ENCODE results near the gene ARAP1. TPM values are rescaled to one million over a fixed set of nuclear protein-coding genes. Genes with fewer than 3 reads are reported as not detected.

ARAP1 gene
- total RNA-seq, 1 donor from 2014 or later: 17.6 TPM

GRCh38 chr11:72648384-72649136 lies 103.6 kb downstream of the ARAP1 start:
- H3K4me1 ChIP-seq: peaks cover 11% of the 10 kb centered on the region
- H3K9ac ChIP-seq: no peak overlapping the region
- no peaks in the 10 kb centered on the region for H3K9me3 ChIP-seq (ENCODE audit: low read depth)
- no peak overlapping the region for H3K4me3 ChIP-seq
- Mint-ChIP-seq H3K4me3 (no peak overlapping the region), H3K4me1 (peaks cover 31% of the 10 kb centered on the region), H3K27ac (peak overlapping the region; percentile 84), H3K36me3 (no peaks in the 10 kb centered on the region), H3K27me3 (ENCODE audit: insufficient read depth, low read depth) (peaks cover 5% of the 10 kb centered on the region), H3K9me3 (no peaks in the 10 kb centered on the region)
- no peaks in the 10 kb centered on the region for H3K79me2 ChIP-seq (ENCODE audit: low read depth)
- no peak overlapping the region for H3K27ac ChIP-seq
- no peak for DNase-seq (ENCODE audit: low spot score)
- H3K36me3 ChIP-seq: no peaks in the 10 kb centered on the region
- peaks cover 8% of the 10 kb centered on the region for H3K27me3 ChIP-seq
- peaks cover 9% of the 10 kb centered on the region for H3F3A ChIP-seq (ENCODE audit: low read depth)
- no peak overlapping the region for H3K4me2 ChIP-seq
- TF ChIP-seq EZH2phosphoT487 (IDR thresholded peaks at IDR 0.05) (no peak), EZH2 (IDR thresholded peaks at IDR 0.05) (no peak)
- TF ChIP-seq, protein P1, sequence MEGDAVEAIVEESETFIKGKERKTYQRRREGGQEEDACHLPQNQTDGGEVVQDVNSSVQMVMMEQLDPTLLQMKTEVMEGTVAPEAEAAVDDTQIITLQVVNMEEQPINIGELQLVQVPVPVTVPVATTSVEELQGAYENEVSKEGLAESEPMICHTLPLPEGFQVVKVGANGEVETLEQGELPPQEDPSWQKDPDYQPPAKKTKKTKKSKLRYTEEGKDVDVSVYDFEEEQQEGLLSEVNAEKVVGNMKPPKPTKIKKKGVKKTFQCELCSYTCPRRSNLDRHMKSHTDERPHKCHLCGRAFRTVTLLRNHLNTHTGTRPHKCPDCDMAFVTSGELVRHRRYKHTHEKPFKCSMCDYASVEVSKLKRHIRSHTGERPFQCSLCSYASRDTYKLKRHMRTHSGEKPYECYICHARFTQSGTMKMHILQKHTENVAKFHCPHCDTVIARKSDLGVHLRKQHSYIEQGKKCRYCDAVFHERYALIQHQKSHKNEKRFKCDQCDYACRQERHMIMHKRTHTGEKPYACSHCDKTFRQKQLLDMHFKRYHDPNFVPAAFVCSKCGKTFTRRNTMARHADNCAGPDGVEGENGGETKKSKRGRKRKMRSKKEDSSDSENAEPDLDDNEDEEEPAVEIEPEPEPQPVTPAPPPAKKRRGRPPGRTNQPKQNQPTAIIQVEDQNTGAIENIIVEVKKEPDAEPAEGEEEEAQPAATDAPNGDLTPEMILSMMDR (IDR thresholded peaks at IDR 0.05): no peak
- no peak overlapping the region for H2AFZ ChIP-seq (replicated peaks)
- peaks cover 1% of the 10 kb centered on the region for H4K20me1 ChIP-seq (ENCODE audit: low read depth)

DNA sequence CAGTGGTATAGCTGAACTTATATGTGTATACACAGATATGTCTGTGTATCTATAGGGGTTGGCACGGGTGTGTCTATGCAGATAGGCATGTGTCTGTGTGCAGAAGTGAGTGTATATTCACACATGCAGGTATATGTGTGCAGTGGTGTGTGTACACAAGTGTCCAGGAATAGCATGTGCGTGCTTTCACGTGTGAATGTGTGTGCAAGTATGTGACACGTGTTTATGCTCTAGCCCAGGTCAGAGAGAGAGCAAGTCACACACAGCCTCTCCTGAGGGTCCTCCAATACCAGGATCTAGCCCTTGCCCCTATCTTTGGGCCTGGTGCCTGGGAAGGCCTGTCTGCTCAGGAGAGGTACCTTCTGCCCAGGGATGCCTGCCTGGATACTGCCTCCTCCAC lies 104.3 kb downstream of the ARAP1 start:
- H3K27ac Mint-ChIP-seq: peak overlapping the region; percentile 6
- no peak for DNase-seq (ENCODE audit: low spot score)

GRCh38 chr11:72646472-72646871 lies 105.7 kb downstream of the ARAP1 start:
- Histone ChIP-seq H3K79me2 (ENCODE audit: low read depth) (no peaks in the 10 kb centered on the region), H3K4me1 (peaks cover 4% of the 10 kb centered on the region)
- no peak overlapping the region for H3K4me3 Mint-ChIP-seq

More for the DNA sequence above, 104.3 kb downstream of the ARAP1 start:
- H3K27me3 ChIP-seq: peaks cover 15% of the 10 kb centered on the region
- H3K36me3 ChIP-seq: no peaks in the 10 kb centered on the region
- H3F3A ChIP-seq (ENCODE audit: low read depth): peaks cover 5% of the 10 kb centered on the region
- no peak overlapping the region for H3K9ac ChIP-seq
- no peaks in the 10 kb centered on the region for H3K9me3 ChIP-seq (ENCODE audit: low read depth)
- H3K79me2 ChIP-seq (ENCODE audit: low read depth): no peaks in the 10 kb centered on the region
- no peak overlapping the region for H3K4me2 ChIP-seq
- H3K4me3 ChIP-seq: no peak overlapping the region
- H2AFZ ChIP-seq (replicated peaks): no peak overlapping the region
- Mint-ChIP-seq H3K4me3 (no peak overlapping the region), H3K36me3 (no peaks in the 10 kb centered on the region), H3K4me1 (peaks cover 25% of the 10 kb centered on the region), H3K27me3 (ENCODE audit: insufficient read depth, low read depth) (peaks cover 5% of the 10 kb centered on the region), H3K9me3 (no peaks in the 10 kb centered on the region)
- peaks cover 5% of the 10 kb centered on the region for H3K4me1 ChIP-seq
- no peak overlapping the region for H3K27ac ChIP-seq
- peaks cover 5% of the 10 kb centered on the region for H4K20me1 ChIP-seq (ENCODE audit: low read depth)
- TF ChIP-seq EZH2 (IDR thresholded peaks at IDR 0.05) (no peak), EZH2phosphoT487 (IDR thresholded peaks at IDR 0.05) (no peak)
- TF ChIP-seq, protein P1 (IDR thresholded peaks at IDR 0.05): no peak

More at GRCh38 chr11:72646472-72646871, 105.7 kb downstream of the ARAP1 start:
- no peaks in the 10 kb centered on the region for H3K9me3 ChIP-seq (ENCODE audit: low read depth)
- peak overlapping the region; percentile 27 for H3K27ac Mint-ChIP-seq
- H2AFZ ChIP-seq (replicated peaks): no peak overlapping the region
- peaks cover 29% of the 10 kb centered on the region for H3K27me3 ChIP-seq
- H3K27ac ChIP-seq: no peak overlapping the region
- no peaks in the 10 kb centered on the region for H3K36me3 Mint-ChIP-seq
- DNase-seq (ENCODE audit: low spot score): no peak
- no peak for TF ChIP-seq EZH2 (IDR thresholded peaks at IDR 0.05)
- no peak for TF ChIP-seq EZH2phosphoT487 (IDR thresholded peaks at IDR 0.05)
- TF ChIP-seq, protein P1 (IDR thresholded peaks at IDR 0.05): no peak
- H3F3A ChIP-seq (ENCODE audit: low read depth): peaks cover 3% of the 10 kb centered on the region
- H3K9me3 Mint-ChIP-seq: no peaks in the 10 kb centered on the region
- peaks cover 15% of the 10 kb centered on the region for H3K4me1 Mint-ChIP-seq
- no peak overlapping the region for H3K9ac ChIP-seq
- H3K4me3 ChIP-seq: no peak overlapping the region
- H3K4me2 ChIP-seq: no peak overlapping the region
- no peaks in the 10 kb centered on the region for H3K36me3 ChIP-seq
- H4K20me1 ChIP-seq (ENCODE audit: low read depth): peaks cover 11% of the 10 kb centered on the region
- H3K27me3 Mint-ChIP-seq (ENCODE audit: insufficient read depth, low read depth): peaks cover 5% of the 10 kb centered on the region
